Vagina (tissue), 2 donors: ENCODE measurements around the gene RHOV.

Experiments
- POLR2A ChIP-seq, 2 donors: fragments of 450-650 bp; IDR thresholded peaks; one replicate each; pipeline ENCODE4 v1.6.1; 2017; ENCODE audit warnings: antibody characterized with exemption in 2 of 2, mild to moderate bottlenecking in 2 of 2, moderate library complexity in 2 of 2
- TF ChIP-seq, protein P1 (sequence below), 3 experiments: fragments of 450-650 bp in 2 of 3; fragments of 200-600 bp in 1 of 3; sonication (generic) in 1 of 3; IDR thresholded peaks; one replicate each; pipeline ENCODE4 v1.5.1; 2017 to 2019; ENCODE audit warnings: antibody characterized with exemption in 3 of 3, mild to moderate bottlenecking in 2 of 3, moderate library complexity in 2 of 3

DNA sequence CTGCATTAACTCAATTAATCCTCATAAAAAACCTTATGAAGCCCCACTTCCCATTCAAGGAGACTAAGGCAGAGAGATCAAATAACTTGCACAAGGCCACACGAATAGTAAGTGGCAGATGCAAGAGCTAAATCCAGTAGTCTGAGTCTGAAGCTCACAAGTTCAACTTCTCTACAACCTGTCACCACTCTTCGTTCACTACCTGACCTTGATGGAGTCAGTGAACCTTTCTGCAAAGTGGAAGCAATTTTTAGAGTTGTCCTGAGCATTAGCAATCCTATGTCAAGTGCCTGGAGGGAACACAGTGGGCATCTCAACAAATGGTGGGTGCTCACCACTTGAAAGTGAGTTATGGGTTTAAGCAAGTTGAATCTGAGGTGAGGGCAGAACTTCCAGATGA is 32.3 kb downstream of the RHOV start:
- TF ChIP-seq, protein P1, sequence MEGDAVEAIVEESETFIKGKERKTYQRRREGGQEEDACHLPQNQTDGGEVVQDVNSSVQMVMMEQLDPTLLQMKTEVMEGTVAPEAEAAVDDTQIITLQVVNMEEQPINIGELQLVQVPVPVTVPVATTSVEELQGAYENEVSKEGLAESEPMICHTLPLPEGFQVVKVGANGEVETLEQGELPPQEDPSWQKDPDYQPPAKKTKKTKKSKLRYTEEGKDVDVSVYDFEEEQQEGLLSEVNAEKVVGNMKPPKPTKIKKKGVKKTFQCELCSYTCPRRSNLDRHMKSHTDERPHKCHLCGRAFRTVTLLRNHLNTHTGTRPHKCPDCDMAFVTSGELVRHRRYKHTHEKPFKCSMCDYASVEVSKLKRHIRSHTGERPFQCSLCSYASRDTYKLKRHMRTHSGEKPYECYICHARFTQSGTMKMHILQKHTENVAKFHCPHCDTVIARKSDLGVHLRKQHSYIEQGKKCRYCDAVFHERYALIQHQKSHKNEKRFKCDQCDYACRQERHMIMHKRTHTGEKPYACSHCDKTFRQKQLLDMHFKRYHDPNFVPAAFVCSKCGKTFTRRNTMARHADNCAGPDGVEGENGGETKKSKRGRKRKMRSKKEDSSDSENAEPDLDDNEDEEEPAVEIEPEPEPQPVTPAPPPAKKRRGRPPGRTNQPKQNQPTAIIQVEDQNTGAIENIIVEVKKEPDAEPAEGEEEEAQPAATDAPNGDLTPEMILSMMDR (IDR thresholded peaks at IDR 0.05) = no peak
- no peak for TF ChIP-seq POLR2A (IDR thresholded peaks at IDR 0.05)
